K562 (cell line): ENCODE results near the gene PDGFA. TPM values are rescaled to one million over a fixed set of nuclear protein-coding genes. Genes with fewer than 3 reads are reported as not detected.

Source experiments
- ATF1 ChIP-seq, 2 experiments: fragments of 450-650 bp in 1 of 2; IDR thresholded peaks; 2 replicates each; pipeline ENCODE4 v1.6.1; 2016; ENCODE audit warnings: missing compliant biosample characterization in 1 of 2, missing genetic modification characterization in 1 of 2
- CCNT2 ChIP-seq: IDR thresholded peaks from 2 replicates; pipeline ENCODE4 v1.6.1; 2011; ENCODE audit warnings: borderline replicate concordance, low read depth, mild to moderate bottlenecking, moderate library complexity, mixed read lengths, low read length; ENCODE audit not compliant: insufficient read length; ENCODE audit errors: extremely low read depth
- JUND ChIP-seq, 2 experiments: IDR thresholded peaks; 2 replicates in 1 of 2; 3 replicates in 1 of 2; pipeline ENCODE4 v1.6.1; 2011; ENCODE audit warnings: borderline replicate concordance in 2 of 2, low read depth in 2 of 2, low read length in 2 of 2, improper control_type of control experiment in 1 of 2, missing biosample characterization in 1 of 2, missing genetic modification characterization in 1 of 2, missing genetic modification reagents in 1 of 2
- NCOA4 ChIP-seq: fragments of 450-650 bp; IDR thresholded peaks from 2 replicates; pipeline ENCODE4 v1.6.1; 2018; ENCODE audit warnings: mild to moderate bottlenecking; ENCODE audit not compliant: partially characterized antibody
- NR2C1 ChIP-seq, 2 experiments: fragments of 450-650 bp; IDR thresholded peaks; 2 replicates each; pipeline ENCODE4 v1.6.1; 2017; ENCODE audit warnings: mild to moderate bottlenecking in 2 of 2, antibody characterized with exemption in 1 of 2, inconsistent platforms in 1 of 2, missing compliant biosample characterization in 1 of 2, missing genetic modification characterization in 1 of 2
- PCBP1 ChIP-seq: fragments of 200-400 bp; formaldehyde crosslinking; IDR thresholded peaks from 2 replicates; pipeline ENCODE4 v1.6.1; 2018; ENCODE audit warnings: mild to moderate bottlenecking, low read depth, low read length; ENCODE audit not compliant: poor library complexity, severe bottlenecking
- RBM22 ChIP-seq: fragments of 200-400 bp; formaldehyde crosslinking; IDR thresholded peaks from 2 replicates; pipeline ENCODE4 v1.6.1; 2018; ENCODE audit warnings: low read length, low read depth; ENCODE audit not compliant: poor library complexity, severe bottlenecking
- polyA plus RNA-seq, 8 experiments: library from polyadenylated mRNA; depleted of rRNA in 4 of 8; stranded (reverse) in 5 of 8; unstranded in 3 of 8; fragments of >200 nt; fragmentation: Nextera tagmentation in 2 of 8; fragmentation: Illumina TruSeq in 1 of 8; extraction: Ambion mirVana in 2 of 8; extraction: Trizol in 1 of 8; gene quantifications; 2 replicates each; pipeline versions ENCODE4 v1.2.1 to v1.2.3, GENCODE V29; 2011 to 2014; ENCODE audit warnings: inconsistent platforms in 1 of 8, missing spikeins in 1 of 8
- total RNA-seq, 7 experiments: library from RNA; depleted of rRNA in 6 of 7; stranded (reverse); fragments of >200 nt in 6 of 7; fragmentation: Illumina TruSeq in 2 of 7; extraction: Trizol in 2 of 7; gene quantifications; 2 replicates each; pipeline versions ENCODE4 v1.2.1 to v1.2.3, GENCODE V29; 2011 to 2021; ENCODE audit warnings: low replicate concordance in 1 of 7

The PDGFA gene
- total and polyA plus RNA-seq, 9 of the 15 experiments (the other 6 are each of a cell fraction or from before 2014, with no cell fraction given) = 2.5 to 10.2 (median 4.6) TPM

GRCh38 chr7:522071-522950 is 2.7 kb upstream of the PDGFA start (continued):
- TF ChIP-seq JUND (IDR thresholded peaks at IDR 0.05; ENCODE audit: borderline replicate concordance, low read depth, low read length) = peak; percentile 20; the same call in 1 of the 2 replicates
- no peak for TF ChIP-seq JUND (tag; IDR thresholded peaks at IDR 0.05; ENCODE audit: borderline replicate concordance, low read depth, low read length)
- TF ChIP-seq NR2C1 (IDR thresholded peaks at IDR 0.05) = no peak
- no peak for TF ChIP-seq NR2C1 (tag; IDR thresholded peaks at IDR 0.05)
- no peak for TF ChIP-seq ATF1 (CRISPR knock-in tag; IDR thresholded peaks at IDR 0.05)
- peak; percentile 23; the same call in 1 of the 2 replicates for TF ChIP-seq ATF1 (tag; IDR thresholded peaks at IDR 0.05)
- TF ChIP-seq CCNT2 = peak; percentile 73
- no peak for TF ChIP-seq NCOA4
- TF ChIP-seq RBM22 = no peak
- peak; percentile 68 for TF ChIP-seq PCBP1
